ENCODE data around the gene ALAS2.
A peak's percentile ranks its signal among the peaks of the same experiment; 100 is the strongest.
"Not testable (repeated sequence)": the region's sequence is repeated elsewhere in the genome, so short reads cannot be mapped to it uniquely, and the experiment has no call there.

The ALAS2 gene

DNA sequence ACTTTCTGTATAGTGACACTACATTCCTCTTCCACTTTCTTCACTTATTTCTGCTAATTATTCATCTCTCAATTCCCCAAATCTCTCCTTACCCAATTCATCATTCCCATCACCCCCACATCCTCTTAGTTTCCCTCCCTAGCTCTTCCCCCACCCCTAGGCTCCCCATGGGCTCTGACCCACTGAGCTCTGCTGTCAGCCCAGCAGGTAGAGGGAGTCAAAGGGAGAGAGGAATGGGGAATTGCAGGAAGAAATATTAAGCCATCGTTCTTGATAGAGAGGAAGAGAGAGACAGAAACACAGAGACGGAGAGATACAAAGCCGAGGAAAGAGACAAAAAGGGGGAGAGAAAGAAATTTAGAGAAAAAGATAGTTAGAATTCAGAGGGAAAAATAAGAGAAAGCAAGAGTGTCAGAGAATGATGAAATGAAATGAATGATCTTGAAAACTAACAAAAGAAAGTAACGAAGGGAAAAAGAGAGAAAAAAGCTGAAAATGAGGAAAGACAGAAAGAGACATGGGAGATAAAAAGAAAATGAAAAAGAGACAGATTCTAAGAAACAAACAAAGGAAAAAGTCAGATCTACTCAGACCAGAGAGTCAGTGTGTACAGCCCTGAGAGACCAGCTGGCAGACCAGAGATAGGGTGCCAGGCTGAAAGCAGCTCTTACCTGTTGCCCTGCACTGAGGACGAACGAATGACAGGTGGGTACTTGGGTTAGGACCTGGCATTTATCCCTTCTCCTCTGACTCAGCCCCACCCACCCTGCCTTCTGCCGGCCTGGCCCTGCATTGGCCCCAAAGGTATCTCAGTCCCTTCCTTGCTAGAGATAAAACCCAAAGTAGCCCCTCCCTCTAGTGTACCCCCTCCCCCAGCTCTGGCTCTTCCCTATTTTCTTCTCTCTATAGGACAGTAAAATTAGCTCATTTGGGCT lies at the start of gene ALAS2:
TSS of gene ALAS2 (minus strand) at position 707 of the 935 bp plus-strand sequence. CDS start 4,977 bp downstream, outside the sequence.
- no peak for DNase-seq (ENCODE audit: low read depth)

- no peak for DNase-seq (ENCODE audit: low read depth)
Measured at GRCh38 chrX:55074851-55075467, 44.2 kb upstream of the ALAS2 start, which contains the start of gene PAGE2B. Gene PAGE2B, plus strand, starts transcription at chrX:55075030. Its CDS starts 1,012 bp downstream, at chrX:55076042.

- no peak for DNase-seq (ENCODE audit: low read depth)
Measured at GRCh38 chrX:55072286-55072685, 41.5 kb upstream of the ALAS2 start.

DNA sequence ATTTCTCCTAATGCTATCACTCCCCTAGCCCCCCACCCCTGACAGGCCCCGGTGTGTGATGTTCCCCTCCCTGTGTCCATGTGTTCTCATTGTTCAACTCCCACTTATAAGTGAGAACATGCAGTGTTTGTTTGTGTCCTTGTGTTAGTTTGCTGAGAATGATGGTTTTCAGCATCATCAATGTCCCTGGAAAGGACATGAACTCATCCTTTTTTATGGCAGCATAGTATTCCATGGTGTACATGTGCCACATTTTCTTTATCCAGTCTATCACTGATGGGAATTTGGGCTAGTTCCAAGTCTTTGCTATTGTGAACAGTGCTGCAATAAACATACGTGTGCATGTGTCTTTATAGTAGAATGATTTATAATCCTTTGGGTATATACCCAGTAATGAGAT lies 36.4 kb upstream of the ALAS2 start:
- DNase-seq (ENCODE audit: low read depth): not testable (repeated sequence)

DNA sequence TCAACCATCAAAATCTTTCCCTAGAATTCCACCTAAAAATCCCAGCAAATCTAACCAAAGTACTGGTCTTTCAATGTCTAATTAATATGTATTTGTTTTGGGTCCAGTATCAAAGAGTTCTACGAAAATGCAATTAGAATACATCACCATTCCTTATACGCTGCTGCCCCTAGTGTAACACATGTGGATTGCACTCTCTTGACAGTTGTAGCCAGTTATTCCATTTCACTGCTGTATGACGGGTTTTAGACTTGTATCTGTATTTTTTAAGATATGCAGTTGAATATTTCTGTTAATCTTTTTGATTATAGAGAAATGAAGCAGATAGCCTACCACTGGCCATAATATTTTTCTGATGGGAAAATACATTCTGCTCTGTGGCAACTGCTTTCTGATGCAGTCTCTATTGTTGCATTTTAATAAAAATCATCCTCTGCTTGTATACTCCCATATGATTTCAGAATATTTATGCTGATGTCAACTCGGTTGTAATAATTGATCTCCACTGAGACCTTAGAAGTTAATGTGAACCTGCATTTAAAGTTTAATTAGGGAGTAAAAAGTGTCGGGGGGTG lies 27.0 kb upstream of the ALAS2 start:
- DNase-seq (ENCODE audit: low read depth): no peak

DNA sequence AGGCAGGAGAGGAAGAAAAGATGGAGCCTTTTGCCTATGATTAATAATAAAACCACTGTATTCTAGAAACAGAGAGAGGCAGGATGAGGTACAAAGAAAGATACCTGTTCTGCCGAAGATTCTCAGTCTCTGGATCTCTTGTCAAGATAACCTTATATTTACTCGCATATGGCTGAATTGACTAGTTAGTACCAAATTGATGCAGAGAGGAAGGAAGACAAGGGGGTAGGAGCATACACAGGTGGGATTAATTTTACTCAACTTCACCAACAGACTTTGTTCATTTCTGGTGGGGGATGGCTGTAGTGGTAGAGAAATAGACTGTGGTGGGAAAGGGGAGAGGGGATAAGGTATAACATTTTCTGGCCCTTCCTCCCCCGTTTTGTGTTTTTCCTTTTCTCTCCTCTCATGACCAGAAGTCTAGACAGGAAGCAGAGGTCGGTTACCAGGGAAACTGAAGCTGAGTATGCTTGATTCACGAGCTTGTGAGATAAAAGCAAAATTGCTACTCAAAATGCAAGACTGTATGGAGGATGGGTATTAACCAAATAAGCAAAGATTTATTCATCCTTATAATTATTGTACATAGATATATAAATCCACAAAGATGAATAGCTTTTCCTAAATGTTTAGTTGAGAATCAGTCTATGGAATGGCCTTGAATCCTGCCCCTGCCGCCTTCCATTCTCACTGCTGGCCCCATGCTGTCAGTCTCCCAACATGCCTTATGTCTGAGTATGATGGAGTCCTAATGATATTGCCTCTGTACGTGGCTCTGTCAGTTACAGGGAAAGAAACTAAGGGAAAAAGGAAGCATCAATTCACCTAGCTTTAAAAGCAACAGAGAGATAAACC lies 26.3 kb upstream of the ALAS2 start:
- no peak for DNase-seq (ENCODE audit: low read depth)

- not testable (repeated sequence) for DNase-seq (ENCODE audit: low read depth)
Measured at GRCh38 chrX:55050599-55050998, 19.8 kb upstream of the ALAS2 start.

DNA sequence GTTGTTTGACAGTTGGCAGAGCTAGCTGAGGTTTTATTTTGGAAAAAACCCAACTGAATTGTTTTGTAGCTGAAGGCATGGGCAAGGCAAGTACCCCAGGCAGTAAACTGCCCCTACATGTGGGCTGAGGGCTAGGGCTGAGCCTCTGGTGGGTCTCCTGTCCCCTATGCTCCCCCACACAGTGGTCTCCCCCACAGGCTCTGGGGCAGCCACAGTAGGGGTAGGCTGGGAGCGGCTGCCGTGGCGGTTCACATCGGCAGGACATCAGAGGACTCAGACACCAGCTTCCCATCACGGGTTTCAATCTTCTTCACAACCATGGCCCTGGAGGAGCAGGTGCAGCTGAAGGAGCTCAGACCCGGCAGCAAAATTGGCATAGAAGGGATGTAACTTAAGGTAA lies 10.7 kb upstream of the ALAS2 start:
- DNase-seq (ENCODE audit: low read depth): no peak

DNA sequence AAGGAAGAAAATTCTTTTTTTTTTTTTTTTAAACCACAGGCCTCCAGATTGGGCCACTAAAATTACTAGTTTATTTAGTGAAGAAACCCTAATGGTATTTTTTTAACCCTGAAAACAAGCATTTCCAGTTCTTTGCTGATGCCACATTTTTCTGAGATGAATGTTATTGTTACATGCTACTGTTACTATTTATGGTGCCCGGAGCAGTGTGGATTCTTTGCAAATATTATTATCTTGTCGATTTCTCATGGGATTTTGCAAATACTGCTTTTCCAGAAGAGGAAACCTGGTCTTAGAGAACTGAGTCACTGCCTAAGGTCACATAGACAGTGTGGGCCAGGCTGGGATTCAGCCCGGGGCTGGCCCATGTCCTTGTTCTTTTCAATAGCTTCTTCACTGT lies 8.7 kb upstream of the ALAS2 start:
- peak; percentile 28 for DNase-seq (ENCODE audit: low read depth)

- DNase-seq (ENCODE audit: low read depth): no peak
Measured at GRCh38 chrX:55033429-55033828, 2.7 kb upstream of the ALAS2 start.

DNA sequence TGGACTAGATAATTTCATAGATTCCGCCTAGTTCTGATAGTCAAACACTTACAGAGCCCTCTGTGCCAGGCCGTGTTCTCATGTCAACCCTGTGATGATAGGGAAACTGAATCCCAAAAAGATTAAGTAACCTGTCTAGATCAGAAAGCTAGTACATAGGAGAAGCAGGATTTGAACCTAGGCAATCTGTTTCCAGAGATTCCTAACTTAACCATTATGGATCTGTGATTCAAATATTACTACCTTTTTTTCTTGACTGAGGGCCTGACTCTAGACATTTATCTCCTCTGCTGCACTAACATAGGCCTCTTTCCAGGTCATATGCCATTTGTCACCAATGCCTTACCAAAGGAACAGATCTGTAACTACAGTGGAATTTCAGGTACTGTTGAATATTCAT lies 1.5 kb downstream of the ALAS2 start:
- DNase-seq (ENCODE audit: low read depth): no peak

DNA sequence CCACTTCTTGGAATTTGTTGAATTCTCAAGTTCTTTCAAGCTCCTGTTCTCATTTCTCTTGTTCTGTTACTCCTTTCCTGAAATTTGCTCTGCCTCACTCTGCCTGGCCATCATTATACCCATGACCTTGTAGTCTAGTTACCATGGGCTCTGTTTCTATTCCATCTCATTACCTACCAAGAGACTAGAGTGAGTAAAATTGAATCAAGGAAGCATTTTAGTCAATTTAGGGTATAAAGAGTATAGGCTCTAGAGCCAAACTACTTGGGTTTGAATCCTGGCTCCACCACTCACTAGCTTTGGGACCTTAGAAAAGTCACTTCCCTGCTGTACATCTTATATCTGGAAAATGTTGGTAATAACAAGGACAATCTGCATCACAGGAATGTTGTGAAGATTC lies 2.2 kb downstream of the ALAS2 start:
- DNase-seq (ENCODE audit: low read depth): no peak

- no peak for DNase-seq (ENCODE audit: low read depth)
Measured at GRCh38 chrX:55028040-55028439, 2.7 kb downstream of the ALAS2 start.

- DNase-seq (ENCODE audit: low read depth): no peak
Measured at GRCh38 chrX:55026840-55027239, 3.9 kb downstream of the ALAS2 start.

DNA sequence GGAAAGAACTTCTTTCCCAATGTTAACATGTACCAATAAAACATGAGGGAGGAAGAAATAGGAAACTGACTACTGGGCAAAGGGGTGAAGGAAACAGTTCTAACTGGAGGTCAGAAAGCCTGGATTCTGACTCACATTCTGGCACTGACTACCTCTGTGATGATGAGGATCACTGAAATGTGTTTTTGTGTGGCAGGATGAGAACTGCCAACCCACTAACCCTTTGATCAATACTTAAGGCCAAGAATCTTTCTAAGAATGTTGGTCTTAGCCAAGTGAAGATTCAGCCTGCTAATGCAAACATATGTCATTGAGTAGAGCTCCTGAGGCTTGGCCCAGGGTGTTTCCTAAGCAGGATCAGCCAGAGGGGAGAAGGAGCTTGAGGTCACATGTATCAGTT lies 4.6 kb downstream of the ALAS2 start:
- peak; percentile 16 for DNase-seq (ENCODE audit: low read depth)

- no peak for DNase-seq (ENCODE audit: low read depth)
Measured at GRCh38 chrX:55014897-55015299, 15.9 kb downstream of the ALAS2 start.

DNA sequence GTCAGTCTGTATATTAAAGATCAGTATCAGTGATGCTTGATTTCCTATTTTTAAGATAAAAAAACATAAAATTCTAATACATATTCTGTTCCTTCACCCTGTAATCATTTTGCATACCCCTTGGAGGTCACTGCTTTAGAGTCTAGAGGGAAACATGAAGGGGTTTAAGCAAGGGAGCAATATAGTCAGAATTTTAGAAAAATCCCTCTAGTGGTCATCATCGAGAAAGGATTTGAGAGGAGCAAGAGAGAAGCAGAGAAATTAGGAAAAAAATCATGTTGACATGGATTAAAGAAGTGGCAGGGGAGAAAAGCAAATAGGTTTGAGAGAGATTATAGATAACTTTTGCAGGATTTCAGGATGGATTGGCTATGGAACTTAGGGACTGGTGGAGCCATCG lies 19.5 kb downstream of the ALAS2 start:
- no peak for DNase-seq (ENCODE audit: low read depth)

- DNase-seq (ENCODE audit: low read depth): peak; percentile 9
Measured at GRCh38 chrX:55008571-55009358, 22.0 kb downstream of the ALAS2 start.

DNA sequence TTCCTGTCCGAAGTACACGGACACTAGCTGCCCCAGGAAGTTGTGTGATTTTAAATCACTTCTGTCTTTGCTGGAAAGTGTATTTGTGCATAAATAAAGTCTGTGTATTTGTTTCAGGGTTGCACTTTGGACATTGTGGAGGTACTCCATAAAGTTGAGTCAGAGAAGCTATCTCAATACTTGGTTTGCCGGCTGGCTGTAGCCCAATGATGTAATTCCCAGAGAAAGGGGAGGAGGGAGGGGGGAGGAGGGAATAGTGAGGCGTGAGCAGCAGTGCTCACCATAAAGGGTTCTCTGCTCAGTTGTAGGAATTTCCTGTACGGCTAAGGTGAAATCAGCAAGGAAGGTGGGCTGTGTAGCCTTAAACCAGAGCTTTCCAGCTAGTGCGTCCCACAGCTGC lies 23.1 kb downstream of the ALAS2 start:
- DNase-seq (ENCODE audit: low read depth): peak; percentile 14

- no peak for DNase-seq (ENCODE audit: low read depth)
Measured at GRCh38 chrX:55006827-55007621, 23.8 kb downstream of the ALAS2 start.
